K562 (cell line): Measurements from ENCODE around the gene SAE1. TPM values are rescaled to one million over a fixed set of nuclear protein-coding genes. Genes with fewer than 3 reads are reported as not detected.

ENCODE experiments used
- ATF1 ChIP-seq, 2 experiments: fragments of 450-650 bp in 1 of 2; IDR thresholded peaks; 2 replicates each; pipeline ENCODE4 v1.6.1; 2016; ENCODE audit warnings: missing compliant biosample characterization in 1 of 2, missing genetic modification characterization in 1 of 2
- CREB1 ChIP-seq, 2 experiments: sonication (generic) in 1 of 2; formaldehyde crosslinking in 1 of 2; IDR thresholded peaks; 2 replicates each; pipeline versions ENCODE4 v1.6.1 to v1.8.0; 2012 to 2022; ENCODE audit warnings: inconsistent platforms in 1 of 2, mild to moderate bottlenecking in 1 of 2, missing genetic modification reagents in 1 of 2, moderate library complexity in 1 of 2
- CTCF ChIP-seq, 3 experiments: IDR thresholded peaks in 2 of 3; conservative IDR thresholded peaks in 1 of 3; 2 replicates each; pipeline ENCODE4 v1.5.1; 2011 to 2012; ENCODE audit warnings: low read length in 3 of 3, mild to moderate bottlenecking in 3 of 3, control low read depth in 2 of 3, improper control_type of control experiment in 1 of 3, inconsistent platforms in 1 of 3, low read depth in 1 of 3, mixed read lengths in 1 of 3, moderate library complexity in 1 of 3; ENCODE audit not compliant: insufficient read depth in 2 of 3
- CUX1 ChIP-seq: fragments of 200-800 bp; sonication (Bioruptor generic); IDR thresholded peaks from 2 replicates; pipeline ENCODE4 v1.6.1; 2016; ENCODE audit warnings: missing genetic modification characterization, missing compliant biosample characterization
- ELK3 ChIP-seq: fragments of 450-650 bp; formaldehyde crosslinking; IDR thresholded peaks from 2 replicates; pipeline ENCODE4 v1.4.0; 2020; ENCODE audit warnings: mild to moderate bottlenecking
- EZH2 ChIP-seq: IDR thresholded peaks from 2 replicates; pipeline ENCODE4 v1.6.1; 2012; ENCODE audit warnings: low read depth, mild to moderate bottlenecking, inconsistent platforms, low read length, borderline replicate concordance
- HMG20A ChIP-seq: fragments of 450-650 bp; formaldehyde crosslinking; conservative IDR thresholded peaks from 2 replicates; pipeline ENCODE4 v1.4.0; 2020; ENCODE audit warnings: mild to moderate bottlenecking, mixed read lengths
- JUN ChIP-seq, 2 experiments: sonication (generic) in 1 of 2; formaldehyde crosslinking in 1 of 2; IDR thresholded peaks; 2 replicates each; pipeline versions ENCODE4 v1.6.1 to v1.8.0; 2012 to 2022; ENCODE audit warnings: borderline replicate concordance in 2 of 2, mild to moderate bottlenecking in 2 of 2, improper control_type of control experiment in 1 of 2, low read depth in 1 of 2, low read length in 1 of 2, missing genetic modification reagents in 1 of 2
- MAX ChIP-seq: sonication (generic); formaldehyde crosslinking; IDR thresholded peaks from 2 replicates; pipeline ENCODE4 v1.9.0; 2022; ENCODE audit warnings: mild to moderate bottlenecking, missing genetic modification reagents
- MEF2D ChIP-seq: conservative IDR thresholded peaks from 2 replicates; pipeline ENCODE4 v1.6.1; 2016; ENCODE audit warnings: low read depth, missing genetic modification characterization, missing compliant biosample characterization
- TEAD2 ChIP-seq: fragments of 450-650 bp; IDR thresholded peaks from 2 replicates; pipeline ENCODE4 v1.6.1; 2016; ENCODE audit warnings: missing genetic modification characterization, control low read depth, missing compliant biosample characterization
- TRIM28 ChIP-seq: fragments of 450-650 bp; IDR thresholded peaks from 2 replicates; pipeline ENCODE4 v1.6.1; 2017
- ZFP30 ChIP-seq: fragments of 250-450 bp; sonication (Bioruptor Pico); IDR thresholded peaks from 2 replicates; pipeline ENCODE4 v1.8.0; 2022; ENCODE audit warnings: moderate library complexity, mild to moderate bottlenecking, inconsistent platforms, borderline replicate concordance
- ZNF316 ChIP-seq: fragments of 450-650 bp; IDR thresholded peaks from 2 replicates; pipeline ENCODE4 v1.6.1; 2016
- ZNF41 ChIP-seq: fragments of 250-450 bp; sonication (Bioruptor Pico); conservative IDR thresholded peaks from 2 replicates; pipeline ENCODE4 v1.4.0; 2020; ENCODE audit warnings: mild to moderate bottlenecking
- ZNF57 ChIP-seq: fragments of 450-650 bp; formaldehyde crosslinking; IDR thresholded peaks from 2 replicates; pipeline ENCODE4 v1.4.0; 2020; ENCODE audit warnings: mild to moderate bottlenecking, moderate library complexity
- polyA plus RNA-seq, 8 experiments: library from polyadenylated mRNA; depleted of rRNA in 4 of 8; stranded (reverse) in 5 of 8; unstranded in 3 of 8; fragments of >200 nt; fragmentation: Nextera tagmentation in 2 of 8; fragmentation: Illumina TruSeq in 1 of 8; extraction: Ambion mirVana in 2 of 8; extraction: Trizol in 1 of 8; gene quantifications; 2 replicates each; pipeline versions ENCODE4 v1.2.1 to v1.2.3, GENCODE V29; 2011 to 2014; ENCODE audit warnings: inconsistent platforms in 1 of 8, missing spikeins in 1 of 8
- total RNA-seq, 7 experiments: library from RNA; depleted of rRNA in 6 of 7; stranded (reverse); fragments of >200 nt in 6 of 7; fragmentation: Illumina TruSeq in 2 of 7; extraction: Trizol in 2 of 7; gene quantifications; 2 replicates each; pipeline versions ENCODE4 v1.2.1 to v1.2.3, GENCODE V29; 2011 to 2021; ENCODE audit warnings: low replicate concordance in 1 of 7

SAE1 gene
- total and polyA plus RNA-seq, 9 of the 15 experiments (the other 6 are each of a cell fraction or from before 2014, with no cell fraction given), result 82.8 to 299 (median 217) TPM

- TF ChIP-seq CREB1 (IDR thresholded peaks at IDR 0.05) (peak; percentile 45; the same call in 1 of the 2 replicates), CREB1 (CRISPR knock-in tag; IDR thresholded peaks at IDR 0.05) (peak; percentile 71), CTCF (IDR thresholded peaks at IDR 0.05 in 2 of 3, conservative IDR thresholded peaks at IDR 0.05 in 1 of 3; ENCODE audit: insufficient read depth in 2 of 3, low read depth in 1 of 3, low read length in 3 of 3) (peak; percentile 98 to 99 (median 98)), HMG20A (no peak), ZNF316 (0 out of 2 replicates have a peak, but pooled peaks have one; percentile 19), MEF2D (tag) (peak; percentile 62), ELK3 (CRISPR knock-in tag) (no peak), CUX1 (CRISPR knock-in tag) (no peak), EZH2 (no peak), ATF1 (CRISPR knock-in tag; IDR thresholded peaks at IDR 0.05) (no peak), ATF1 (tag; IDR thresholded peaks at IDR 0.05) (peak; percentile 84), MAX (CRISPR knock-in tag) (peak; percentile 91), ZNF57 (CRISPR knock-in tag) (no peak), ZNF41 (CRISPR knock-in tag) (no peak), TEAD2 (tag) (no peak), JUN (IDR thresholded peaks at IDR 0.05; ENCODE audit: borderline replicate concordance, low read depth, low read length) (peak; percentile 100), JUN (CRISPR knock-in tag; IDR thresholded peaks at IDR 0.05; ENCODE audit: borderline replicate concordance) (peak; percentile 100), ZFP30 (CRISPR knock-in tag) (no peak), TRIM28 (no peak; the same call in 1 of the 2 replicates)
Observed at GRCh38 chr19:47243776-47244547, 113.3 kb downstream of the SAE1 start (continued).
